COLO668 (cell line): Measurements from ENCODE around the gene METTL24.
"Not testable (repeated sequence)": the region's sequence is repeated elsewhere in the genome, so short reads cannot be mapped to it uniquely, and the experiment has no call there.

ENCODE experiments used
- DNase-seq: peaks from one replicate; lab custom pipeline; 2025; ENCODE audit not compliant: unreplicated experiment; lab: John Stamatoyannopoulos, UW

The METTL24 gene

GRCh38 chr6:110270165-110270564 lies 88.0 kb downstream of the METTL24 start:
- no peak for DNase-seq

- DNase-seq = no peak
Measured at GRCh38 chr6:110269623-110270022, 88.5 kb downstream of the METTL24 start.

GRCh38 chr6:110266996-110267395 lies 91.2 kb downstream of the METTL24 start:
- DNase-seq = no peak

- DNase-seq = no peak
Measured at GRCh38 chr6:110265273-110265672, 92.9 kb downstream of the METTL24 start.

- no peak for DNase-seq
Measured at GRCh38 chr6:110256366-110256765, 101.8 kb downstream of the METTL24 start.

GRCh38 chr6:110255211-110255750 lies 102.9 kb downstream of the METTL24 start:
- DNase-seq = no peak

GRCh38 chr6:110250838-110251237 lies 107.3 kb downstream of the METTL24 start:
- no peak for DNase-seq

GRCh38 chr6:110250058-110250457 lies 108.1 kb downstream of the METTL24 start:
- DNase-seq = no peak

GRCh38 chr6:110246900-110247546 lies 111.1 kb downstream of the METTL24 start:
- no peak for DNase-seq

- no peak for DNase-seq
Measured at GRCh38 chr6:110246378-110246777, 111.8 kb downstream of the METTL24 start.

- not testable (repeated sequence) for DNase-seq
Measured at GRCh38 chr6:110244621-110245020, 113.5 kb downstream of the METTL24 start.

GRCh38 chr6:110239526-110240274 lies 118.4 kb downstream of the METTL24 start:
- DNase-seq = no peak

GRCh38 chr6:110236007-110236406 lies 122.1 kb downstream of the METTL24 start:
- DNase-seq = not testable (repeated sequence)

GRCh38 chr6:110233770-110234374 lies 124.3 kb downstream of the METTL24 start:
- DNase-seq = no peak

GRCh38 chr6:110232450-110232849 lies 125.7 kb downstream of the METTL24 start:
- DNase-seq = no peak

- no peak for DNase-seq
Measured at GRCh38 chr6:110226261-110226660, 131.9 kb downstream of the METTL24 start.

- DNase-seq = no peak
Measured at GRCh38 chr6:110221738-110222137, 136.4 kb downstream of the METTL24 start.

- no peak for DNase-seq
Measured at GRCh38 chr6:110217266-110217665, 140.9 kb downstream of the METTL24 start.

GRCh38 chr6:110216140-110216539 lies 142.0 kb downstream of the METTL24 start:
- no peak for DNase-seq

- DNase-seq = no peak
Measured at GRCh38 chr6:110214338-110214737, 143.8 kb downstream of the METTL24 start.

- no peak for DNase-seq
Measured at GRCh38 chr6:110211753-110212152, 146.4 kb downstream of the METTL24 start.

- no peak for DNase-seq
Measured at GRCh38 chr6:110207652-110208051, 150.5 kb downstream of the METTL24 start.
